Prostate gland (tissue), 2 donors: ENCODE data around the gene LBX2.

Experiments
- POLR2AphosphoS5 ChIP-seq: sonication (generic); formaldehyde crosslinking; IDR thresholded peaks from one replicate; pipeline ENCODE4 v1.6.1; 2017; ENCODE audit warnings: antibody characterized with exemption
- TF ChIP-seq, protein P1 (sequence below), 4 experiments: fragments of 200-600 bp in 2 of 4; fragments of 450-650 bp in 2 of 4; sonication (generic) in 2 of 4; IDR thresholded peaks; 1 replicate in 3 of 4; 2 replicates in 1 of 4; pipeline ENCODE4 v1.5.1; 2016 to 2019; ENCODE audit warnings: antibody characterized with exemption in 4 of 4, mild to moderate bottlenecking in 2 of 4, moderate library complexity in 2 of 4

DNA sequence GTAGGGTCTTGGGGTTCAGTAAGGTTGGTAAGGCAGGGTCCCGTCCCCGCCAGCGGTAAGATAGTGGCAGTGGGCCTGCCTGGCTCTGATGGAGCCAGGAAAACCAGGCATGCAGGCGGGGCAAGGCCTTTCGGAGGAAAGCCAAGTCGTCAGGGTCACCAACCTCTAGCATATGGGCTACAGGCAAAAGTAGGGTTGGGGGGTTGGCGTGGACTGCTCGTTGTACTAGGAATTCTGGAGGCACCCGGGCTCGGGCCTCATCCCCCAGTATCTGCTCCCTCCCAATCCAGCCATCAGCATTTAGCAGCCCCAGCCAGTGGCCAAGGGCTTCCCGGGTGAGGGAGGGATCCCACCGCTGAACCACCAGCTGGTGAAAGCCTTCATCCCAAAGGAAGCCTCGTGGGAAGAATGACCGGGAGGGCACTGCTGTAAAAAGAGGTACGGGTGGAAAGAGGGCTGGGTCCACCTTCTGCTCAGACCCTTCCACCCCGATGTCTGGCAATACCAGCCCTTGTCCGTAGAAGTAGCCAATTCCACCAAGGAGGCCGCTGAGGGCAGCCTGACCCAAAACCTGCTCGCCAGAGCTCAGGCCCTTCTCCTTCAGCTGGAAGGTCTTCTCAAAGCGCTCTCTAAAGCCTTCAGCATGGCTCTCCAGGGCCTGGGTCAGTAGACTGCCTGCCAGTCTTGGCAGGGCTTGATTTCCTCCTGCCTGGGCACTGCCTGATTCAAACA lies 37.2 kb downstream of the LBX2 start:
- TF ChIP-seq, protein P1, sequence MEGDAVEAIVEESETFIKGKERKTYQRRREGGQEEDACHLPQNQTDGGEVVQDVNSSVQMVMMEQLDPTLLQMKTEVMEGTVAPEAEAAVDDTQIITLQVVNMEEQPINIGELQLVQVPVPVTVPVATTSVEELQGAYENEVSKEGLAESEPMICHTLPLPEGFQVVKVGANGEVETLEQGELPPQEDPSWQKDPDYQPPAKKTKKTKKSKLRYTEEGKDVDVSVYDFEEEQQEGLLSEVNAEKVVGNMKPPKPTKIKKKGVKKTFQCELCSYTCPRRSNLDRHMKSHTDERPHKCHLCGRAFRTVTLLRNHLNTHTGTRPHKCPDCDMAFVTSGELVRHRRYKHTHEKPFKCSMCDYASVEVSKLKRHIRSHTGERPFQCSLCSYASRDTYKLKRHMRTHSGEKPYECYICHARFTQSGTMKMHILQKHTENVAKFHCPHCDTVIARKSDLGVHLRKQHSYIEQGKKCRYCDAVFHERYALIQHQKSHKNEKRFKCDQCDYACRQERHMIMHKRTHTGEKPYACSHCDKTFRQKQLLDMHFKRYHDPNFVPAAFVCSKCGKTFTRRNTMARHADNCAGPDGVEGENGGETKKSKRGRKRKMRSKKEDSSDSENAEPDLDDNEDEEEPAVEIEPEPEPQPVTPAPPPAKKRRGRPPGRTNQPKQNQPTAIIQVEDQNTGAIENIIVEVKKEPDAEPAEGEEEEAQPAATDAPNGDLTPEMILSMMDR (IDR thresholded peaks at IDR 0.05) = no peak
- no peak for TF ChIP-seq POLR2AphosphoS5
